Hindlimb muscle (tissue), 1 donor: ENCODE results near the gene TCFL5. TPM values are rescaled to one million over a fixed set of nuclear protein-coding genes. Genes with fewer than 3 reads are reported as not detected.

Experiments used
- DNase-seq: peaks from one replicate; pipeline ENCODE4 v3.0.0-alpha.2; 2013
- polyA plus RNA-seq: library from polyadenylated mRNA; unstranded; fragments of 120-200 nt; gene quantifications from one replicate; pipeline ENCODE4 v1.2.1, GENCODE V29; 2013; ENCODE audit not compliant: insufficient read length

The TCFL5 gene
- polyA plus RNA-seq, 1 donor = 8.8 TPM

DNA sequence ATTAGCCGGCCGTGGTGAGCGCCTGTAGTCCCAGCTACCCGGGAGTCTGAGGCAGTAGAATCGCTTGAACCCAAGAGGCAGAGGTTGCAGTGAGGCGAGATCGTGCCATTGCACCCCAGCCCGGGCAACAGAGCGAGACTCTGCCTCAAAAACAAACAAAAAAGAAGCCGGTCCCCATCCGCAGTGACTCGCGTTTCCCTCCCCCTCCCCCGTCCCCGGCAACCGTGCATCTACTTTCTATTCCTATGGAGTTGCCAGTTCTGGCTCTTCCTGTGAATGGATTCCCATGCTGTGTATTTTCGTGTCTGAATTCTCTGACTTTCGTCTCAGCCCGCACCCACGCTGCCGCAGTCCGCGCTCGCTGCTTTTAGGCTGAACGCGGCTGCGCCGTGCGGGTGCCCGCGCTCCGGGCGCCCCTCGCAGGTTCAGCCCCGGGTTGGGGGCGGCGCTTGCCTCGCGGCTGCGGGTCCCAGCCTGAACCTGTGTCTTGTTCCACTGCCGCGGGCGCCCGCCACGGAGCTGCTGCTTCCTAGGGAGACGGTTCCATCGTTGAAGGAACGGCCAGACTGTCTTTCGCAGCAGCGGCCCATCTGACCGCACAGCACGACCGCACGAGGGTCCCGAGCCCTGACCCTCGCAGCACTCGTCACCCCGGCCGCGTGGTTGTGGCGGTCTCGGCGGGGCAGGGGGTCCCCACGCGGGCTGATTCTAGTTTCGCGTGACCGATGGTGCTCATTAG is 66.4 kb downstream of the TCFL5 start:
- peak; percentile 59 for DNase-seq

DNA sequence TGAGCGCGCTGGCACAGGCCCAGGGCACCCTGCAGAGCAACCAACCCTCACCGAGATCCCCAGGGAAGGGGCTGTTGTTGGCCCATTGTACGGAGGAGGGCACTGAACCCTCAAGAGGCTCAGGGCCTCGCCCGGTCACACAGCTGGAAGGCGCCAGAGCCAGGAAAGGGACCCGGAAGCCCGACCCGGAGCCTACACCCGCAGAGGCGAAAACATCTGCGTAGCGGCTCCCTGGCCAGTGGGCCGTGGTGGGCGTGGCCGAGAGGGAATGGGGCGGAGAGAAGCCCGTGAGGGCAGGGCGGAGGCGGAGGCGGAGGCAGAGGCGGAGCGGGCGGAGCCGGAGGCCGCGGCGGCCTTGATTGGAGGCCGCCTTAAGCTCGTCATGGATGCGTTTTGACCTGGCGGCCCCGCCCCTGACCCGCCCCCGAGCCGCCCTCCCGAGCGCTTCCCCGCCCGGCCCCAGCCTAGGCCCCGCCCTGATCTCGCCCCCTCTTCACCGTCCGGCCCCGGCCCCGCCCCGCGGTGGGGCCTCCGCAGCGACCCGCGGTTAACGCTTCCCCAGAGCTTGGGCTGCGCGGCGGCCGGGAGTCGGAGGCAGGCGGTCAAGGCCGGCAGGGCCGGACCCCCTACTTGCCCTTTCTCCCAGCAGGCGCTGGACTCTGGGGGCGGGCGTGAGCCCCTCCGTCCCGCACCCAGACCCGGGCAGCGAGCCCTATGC is 67.5 kb downstream of the TCFL5 start:
- peak; percentile 97 for DNase-seq

DNA sequence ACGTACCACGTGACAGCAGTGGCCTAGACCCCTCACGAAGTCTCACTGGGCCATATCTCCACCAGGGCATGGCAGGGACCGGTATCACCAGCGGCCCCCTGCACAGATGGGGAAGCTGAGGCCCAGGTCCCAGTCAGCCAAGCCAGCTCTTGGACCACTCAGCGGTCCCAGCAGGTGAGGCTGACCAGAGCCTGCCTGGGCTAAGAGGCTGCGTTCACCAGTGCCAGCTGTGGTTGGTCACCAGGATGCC is 67.9 kb downstream of the TCFL5 start:
- no peak for DNase-seq

DNA sequence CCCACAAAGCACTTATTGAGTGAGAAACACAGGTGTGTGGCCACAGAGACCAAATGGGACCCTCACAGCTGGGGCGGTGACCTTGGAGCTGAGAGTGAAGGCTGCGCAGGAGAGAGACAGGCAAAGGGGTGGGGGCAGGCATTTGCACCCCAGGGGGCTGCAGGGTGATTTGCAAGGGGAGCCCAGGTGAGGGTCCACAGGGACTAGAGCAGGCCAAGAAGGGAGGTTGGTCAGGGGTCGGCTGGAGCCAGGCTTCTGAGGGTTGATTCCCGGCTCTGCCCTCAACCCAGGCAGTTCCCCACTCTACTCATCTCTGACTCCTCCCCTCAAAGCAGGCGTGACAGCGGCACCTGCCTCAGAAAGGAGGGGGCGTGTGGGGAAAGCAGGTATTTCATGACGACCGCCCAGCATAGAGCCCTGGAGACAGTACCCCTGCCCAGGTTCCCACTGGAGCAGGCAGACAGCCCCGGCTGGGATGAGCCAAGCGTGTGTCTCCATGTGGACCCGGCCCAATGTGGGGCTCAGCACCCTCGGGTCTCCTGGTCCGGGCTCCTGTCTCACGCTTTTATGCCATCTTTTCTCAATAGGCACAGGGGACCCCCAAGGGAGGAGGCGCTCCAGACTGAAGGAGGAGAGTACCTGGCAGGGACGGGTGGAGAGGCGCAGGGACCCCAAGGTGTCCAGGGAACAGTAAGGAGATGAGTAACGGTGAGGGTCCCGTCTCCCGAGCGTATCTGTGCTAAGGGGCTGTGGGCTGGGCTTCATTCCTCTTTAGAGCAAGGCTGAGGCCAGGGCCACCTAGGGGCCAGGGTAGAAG is 68.5 kb downstream of the TCFL5 start:
- DNase-seq = no peak

DNA sequence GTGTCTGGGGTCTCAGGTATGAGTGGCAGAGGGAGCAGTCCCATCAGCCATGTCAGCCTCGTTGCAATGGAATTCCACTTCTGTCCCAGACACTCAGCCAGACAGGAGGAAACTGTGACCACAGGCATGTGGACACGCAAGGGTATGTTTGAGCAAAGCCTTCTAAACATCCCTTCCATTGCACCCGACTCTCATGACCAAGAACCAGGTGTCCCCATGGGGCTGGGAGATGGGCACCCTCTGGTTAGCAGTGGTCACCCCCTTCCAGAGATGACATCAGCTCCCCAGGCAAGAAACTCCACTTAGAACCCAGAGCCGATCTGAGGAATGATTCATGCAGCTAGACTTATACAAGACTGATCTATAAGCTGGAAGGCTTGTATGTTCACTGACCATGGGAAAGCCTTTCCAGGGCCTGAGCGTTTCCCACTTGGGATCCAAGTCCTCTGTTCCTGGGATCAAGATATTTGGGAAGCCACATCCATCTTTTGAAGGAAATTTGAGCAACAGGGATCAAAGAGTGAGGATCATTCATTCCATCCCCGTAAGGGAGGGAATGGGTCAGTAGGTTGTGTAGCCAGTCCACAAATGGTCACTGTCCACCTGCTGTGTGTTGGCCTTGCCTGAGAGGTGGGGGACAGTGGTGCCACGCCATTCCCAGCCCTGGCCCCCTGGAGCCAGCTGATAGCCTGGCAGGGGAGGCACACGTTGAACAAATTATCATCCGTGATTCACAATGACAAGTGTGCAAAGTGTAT is 69.3 kb downstream of the TCFL5 start:
- DNase-seq = no peak

DNA sequence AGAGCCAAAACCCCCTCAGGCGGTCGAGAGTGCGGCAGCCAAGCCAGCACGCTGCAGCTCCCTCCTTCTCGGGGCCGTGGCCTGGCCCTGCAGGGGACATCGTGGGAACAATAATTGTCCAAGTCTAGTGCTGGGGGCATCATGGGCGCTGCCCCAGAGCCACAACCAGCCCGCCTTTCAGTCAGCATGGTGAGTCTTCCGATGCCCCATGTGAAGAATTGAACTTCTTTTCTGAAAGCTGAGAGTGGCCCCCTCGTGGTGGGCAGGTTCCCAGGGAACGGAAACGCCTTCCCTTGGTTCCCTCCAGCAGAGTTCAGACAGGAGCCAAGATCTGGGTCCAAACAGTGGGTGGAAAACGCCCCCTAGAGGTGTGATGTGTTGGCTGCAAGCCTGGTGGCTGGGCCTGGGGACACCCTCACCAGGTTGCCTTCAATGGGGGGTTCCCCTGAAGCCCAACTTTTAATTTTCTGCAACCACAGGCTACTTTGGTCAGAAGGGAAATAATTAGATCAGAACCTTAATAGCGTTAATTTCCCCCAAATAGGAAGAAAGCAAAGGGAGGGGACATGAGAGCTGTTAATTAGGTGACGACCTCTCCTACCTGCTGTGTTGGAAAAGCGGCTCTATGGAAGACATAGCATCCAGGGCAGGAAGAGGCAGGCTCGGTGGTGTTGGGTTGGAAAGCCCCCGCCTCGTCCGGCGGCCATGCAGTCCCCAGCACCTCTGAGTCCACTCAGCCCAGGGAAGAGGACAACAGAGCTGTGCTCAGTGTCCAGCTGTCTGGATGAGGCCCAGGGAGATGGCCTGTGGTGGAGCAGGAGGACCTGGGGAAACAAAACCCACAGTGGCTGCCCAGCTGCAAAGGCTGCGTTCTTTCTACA is 70.1 kb downstream of the TCFL5 start:
- DNase-seq = peak; percentile 87

Other genes starting within 250 kb of the TCFL5 start
- gene SLCO4A1, start 219.3 kb downstream of the TCFL5 start, polyA plus RNA-seq = 0.26 TPM
- gene NTSR1, start 153.0 kb downstream of the TCFL5 start, polyA plus RNA-seq = 0.10 TPM
- gene MRGBP, start 65.3 kb downstream of the TCFL5 start, polyA plus RNA-seq = 9.1 TPM
- 21.9 TPM for gene OGFR, start 57.0 kb downstream of the TCFL5 start, polyA plus RNA-seq
- gene COL9A3, start 44.8 kb downstream of the TCFL5 start, polyA plus RNA-seq = 10.6 TPM
- 40.0 TPM for gene DIDO1, start 64.7 kb upstream of the TCFL5 start, polyA plus RNA-seq
- gene GID8, start 76.3 kb upstream of the TCFL5 start, polyA plus RNA-seq = 30.3 TPM
- 1.7 TPM for gene SLC17A9, start 90.9 kb upstream of the TCFL5 start, polyA plus RNA-seq
- not detected for gene BHLHE23, start 145.1 kb upstream of the TCFL5 start, polyA plus RNA-seq